ENCODE results near the gene MACROD1. TPM values are rescaled to one million over a fixed set of nuclear protein-coding genes. Genes with fewer than 3 reads are reported as not detected.

MACROD1 gene
- total RNA-seq, 4 donors from 2014 or later, result 30.6 to 45.0 (median 35.0) TPM

DNA sequence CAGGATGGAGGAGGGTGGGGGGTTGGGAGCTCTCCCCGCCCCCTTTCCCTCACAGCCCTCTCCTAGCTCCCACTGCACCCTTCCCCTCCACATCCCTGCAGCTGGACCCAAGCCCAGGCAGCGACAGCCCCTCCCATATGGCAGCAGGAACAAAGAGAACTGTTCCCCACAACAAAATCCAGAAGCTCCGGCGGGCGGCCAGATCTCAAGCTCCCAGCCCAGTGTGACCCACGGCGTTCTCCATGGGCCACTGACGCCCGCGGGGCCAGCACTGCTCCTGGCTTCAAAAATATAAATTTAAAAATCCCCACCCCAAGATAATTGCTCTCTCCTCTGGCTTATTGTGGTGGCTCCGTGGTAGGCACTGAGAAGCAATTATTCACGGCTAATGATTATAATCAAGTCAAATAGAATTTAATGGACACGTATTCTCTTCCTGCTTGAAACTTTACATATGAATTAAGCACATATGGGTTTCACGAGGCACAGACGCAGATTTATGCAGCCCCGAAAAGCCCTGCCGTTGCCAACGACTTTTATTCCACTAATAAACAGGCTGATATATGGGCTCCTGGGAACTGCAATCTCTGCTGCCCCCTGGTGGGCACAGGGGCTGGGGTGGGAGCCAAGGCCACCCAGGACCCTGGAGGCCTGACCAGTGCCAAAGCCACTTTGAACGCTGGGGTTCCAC lies 17.5 kb downstream of the MACROD1 start:
- no peaks in the 10 kb centered on the region for H3K27me3 ChIP-seq
- H3K36me3 ChIP-seq, result peaks cover 0 to 5% (median 0%) of the 10 kb centered on the region in 3 donors
- TF ChIP-seq POLR2A (IDR thresholded peaks at IDR 0.05), result no peak
- TF ChIP-seq, protein P1, sequence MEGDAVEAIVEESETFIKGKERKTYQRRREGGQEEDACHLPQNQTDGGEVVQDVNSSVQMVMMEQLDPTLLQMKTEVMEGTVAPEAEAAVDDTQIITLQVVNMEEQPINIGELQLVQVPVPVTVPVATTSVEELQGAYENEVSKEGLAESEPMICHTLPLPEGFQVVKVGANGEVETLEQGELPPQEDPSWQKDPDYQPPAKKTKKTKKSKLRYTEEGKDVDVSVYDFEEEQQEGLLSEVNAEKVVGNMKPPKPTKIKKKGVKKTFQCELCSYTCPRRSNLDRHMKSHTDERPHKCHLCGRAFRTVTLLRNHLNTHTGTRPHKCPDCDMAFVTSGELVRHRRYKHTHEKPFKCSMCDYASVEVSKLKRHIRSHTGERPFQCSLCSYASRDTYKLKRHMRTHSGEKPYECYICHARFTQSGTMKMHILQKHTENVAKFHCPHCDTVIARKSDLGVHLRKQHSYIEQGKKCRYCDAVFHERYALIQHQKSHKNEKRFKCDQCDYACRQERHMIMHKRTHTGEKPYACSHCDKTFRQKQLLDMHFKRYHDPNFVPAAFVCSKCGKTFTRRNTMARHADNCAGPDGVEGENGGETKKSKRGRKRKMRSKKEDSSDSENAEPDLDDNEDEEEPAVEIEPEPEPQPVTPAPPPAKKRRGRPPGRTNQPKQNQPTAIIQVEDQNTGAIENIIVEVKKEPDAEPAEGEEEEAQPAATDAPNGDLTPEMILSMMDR (IDR thresholded peaks at IDR 0.05), result peak; percentile 89 to 98 (median 96)
- TF ChIP-seq EP300 (IDR thresholded peaks at IDR 0.05), result peak; percentile 36 to 58
- H3K27ac ChIP-seq, result peak overlapping the region in 3 of 4 donors; percentile 37 to 83 (median 77)
- WGBS, 2 donors, result 7 to 14% methylated on average over 19 of the region's 19 CpGs
- H3K9me3 ChIP-seq, result no peaks in the 10 kb centered on the region
- H3K4me1 ChIP-seq, result peaks cover 0 to 26% (median 10%) of the 10 kb centered on the region in 4 donors
- DNase-seq (ENCODE audit: low spot score in 2 of 2), result peak; percentile 58 to 81
- H3K4me3 ChIP-seq, result peak overlapping the region; percentile 3 to 37 (median 28)

DNA sequence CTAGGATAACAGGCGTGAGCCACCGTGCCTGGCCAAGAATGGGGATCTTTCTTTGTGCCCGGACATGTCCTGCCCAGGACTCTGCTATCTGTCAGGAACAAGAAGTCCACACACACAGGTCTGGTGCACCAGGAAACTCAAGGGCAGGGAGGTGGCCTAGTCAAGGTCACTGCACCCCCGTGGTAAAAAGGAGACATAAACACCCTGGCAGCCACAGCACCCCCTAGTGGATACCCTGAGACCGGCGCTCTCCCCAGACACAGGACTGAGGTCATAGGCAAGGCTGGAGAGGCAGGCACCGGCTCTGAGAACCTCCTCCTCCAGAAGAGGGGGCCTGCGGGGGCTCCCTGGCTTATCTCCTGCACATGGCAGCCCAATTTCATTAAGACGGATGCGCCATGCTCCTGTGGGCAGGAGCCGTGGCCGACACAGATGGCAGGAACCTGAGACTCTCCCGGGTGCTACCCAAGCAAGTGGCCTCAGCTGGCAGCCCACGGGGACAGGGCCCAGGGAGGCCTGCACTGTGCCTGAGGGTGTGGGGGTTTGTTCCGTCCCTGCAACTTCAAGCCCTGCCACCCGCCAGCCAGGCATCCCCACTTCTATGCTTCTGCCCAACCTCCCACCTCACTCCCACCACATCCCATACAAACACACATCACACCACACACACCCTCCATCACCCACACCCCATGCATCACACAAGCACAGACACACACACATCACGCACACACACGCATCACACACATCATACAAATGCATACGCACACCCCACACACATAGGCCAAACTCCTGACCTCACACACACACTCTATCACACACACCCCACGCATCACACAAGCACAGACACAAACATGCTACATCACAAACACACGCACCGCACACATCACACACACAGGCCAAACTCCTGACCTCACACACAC lies 19.6 kb downstream of the MACROD1 start:
- WGBS, 2 donors, result 69 to 76% methylated on average over 16 to 22 of the region's 22 CpGs
- Histone ChIP-seq H3K27ac (no peak overlapping the region), H3K9me3 (no peaks in the 10 kb centered on the region), H3K36me3 (peaks cover 0 to 5% (median 0%) of the 10 kb centered on the region in 3 donors), H3K4me3 (no peak overlapping the region), H3K4me1 (peaks cover 0 to 18% (median 10%) of the 10 kb centered on the region in 4 donors), H3K27me3 (no peaks in the 10 kb centered on the region)
- DNase-seq (ENCODE audit: low spot score in 2 of 2), result peak in 1 of 2 donors; percentile 34
- no peak for TF ChIP-seq POLR2A (IDR thresholded peaks at IDR 0.05)
- TF ChIP-seq, protein P1 (IDR thresholded peaks at IDR 0.05), result peak; percentile 51 to 69 (median 54)

DNA sequence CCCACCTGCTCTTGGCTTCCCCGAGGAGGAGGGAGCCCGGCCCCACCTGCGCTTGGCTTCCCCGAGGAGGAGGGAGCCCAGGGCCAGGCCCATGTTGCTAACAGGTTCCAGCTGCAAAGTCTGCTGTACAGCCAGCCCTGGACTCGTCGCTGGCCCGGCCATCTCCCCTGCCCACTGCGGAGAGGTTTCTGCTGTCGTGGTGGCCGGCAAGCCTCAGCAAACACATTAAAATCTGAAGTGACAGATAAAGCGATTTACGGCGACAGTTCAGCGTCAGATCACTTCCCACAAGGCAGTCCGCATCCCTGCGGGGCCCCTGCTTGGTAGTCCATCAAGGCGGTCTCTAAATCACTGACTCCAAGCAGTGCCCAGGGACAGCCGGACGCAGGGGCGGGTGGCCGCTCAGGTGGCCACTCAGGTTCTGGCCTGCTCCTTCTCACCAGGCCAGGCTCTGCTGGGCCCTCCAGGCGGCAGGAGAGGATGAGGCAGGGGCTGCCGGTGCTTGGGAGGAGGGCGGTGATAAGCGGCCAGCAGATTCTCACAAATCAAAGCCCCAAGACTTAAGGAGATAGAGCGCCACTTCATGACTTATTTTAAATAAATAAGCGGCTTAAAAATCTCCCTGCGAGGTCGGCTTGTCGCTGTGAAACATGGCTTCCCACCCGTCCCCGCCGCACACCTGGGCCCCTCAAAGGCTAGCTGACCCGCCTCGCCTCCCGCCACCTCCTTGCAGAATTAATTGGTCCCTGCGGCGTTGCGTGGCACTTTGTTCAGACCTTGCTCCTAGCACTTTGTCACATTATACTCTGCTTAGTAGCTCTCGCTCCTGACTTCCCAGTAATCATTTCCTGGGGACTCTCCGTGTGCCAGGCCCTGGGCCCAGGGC lies 21.1 kb downstream of the MACROD1 start:
- WGBS, 2 donors, result 89 to 91% methylated on average over 35 to 41 of the region's 41 CpGs

DNA sequence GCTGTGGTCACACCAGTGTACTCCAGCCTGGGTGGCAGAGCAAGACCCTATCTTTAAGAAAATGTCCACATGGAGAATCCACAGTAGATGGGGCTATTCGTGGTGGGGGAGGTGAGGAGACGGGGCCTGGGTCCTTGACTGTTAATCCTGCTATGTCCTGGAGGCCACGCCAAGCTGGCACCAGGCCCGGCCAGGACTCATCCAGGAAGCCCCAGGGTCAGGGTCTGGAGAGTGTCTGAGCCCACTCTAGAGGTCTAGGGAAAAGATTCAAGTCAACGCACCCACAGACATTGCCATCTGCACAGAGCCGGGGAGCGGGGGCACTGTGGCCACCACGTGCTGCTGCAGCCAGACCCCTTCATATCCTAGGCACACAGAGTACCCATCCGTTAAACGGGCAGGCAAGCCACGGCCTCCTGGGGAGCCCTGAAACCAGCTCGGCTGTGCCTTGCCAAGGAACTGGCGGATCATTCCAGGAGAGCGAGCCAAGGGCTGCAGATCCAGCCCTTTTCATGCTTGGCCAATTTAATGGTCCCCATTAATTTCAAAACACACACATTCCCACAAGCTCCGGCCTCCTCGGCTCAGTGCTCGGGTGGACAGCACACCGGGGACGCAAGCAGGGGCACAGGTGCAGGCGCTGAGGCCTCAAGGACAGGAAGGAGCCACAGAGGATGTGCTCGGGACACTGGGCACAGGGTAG lies 24.7 kb downstream of the MACROD1 start:
- Histone ChIP-seq H3K36me3 (no peaks in the 10 kb centered on the region), H3K4me1 (no peaks in the 10 kb centered on the region), H3K27me3 (no peaks in the 10 kb centered on the region), H3K4me3 (no peak overlapping the region), H3K9me3 (no peaks in the 10 kb centered on the region), H3K27ac (no peak overlapping the region)
- DNase-seq (ENCODE audit: low spot score in 2 of 2), result no peak
- TF ChIP-seq EP300 (IDR thresholded peaks at IDR 0.05) (no peak), POLR2A (IDR thresholded peaks at IDR 0.05) (no peak)
- TF ChIP-seq, protein P1 (IDR thresholded peaks at IDR 0.05), result no peak
- 75 to 85% methylated on average over 17 to 21 of the region's 21 CpGs for WGBS, 2 donors

More for the DNA sequence above, 21.1 kb downstream of the MACROD1 start:
- H3K27ac ChIP-seq, result no peak overlapping the region
- no peaks in the 10 kb centered on the region for H3K9me3 ChIP-seq
- DNase-seq (ENCODE audit: low spot score in 2 of 2), result no peak
- H3K4me1 ChIP-seq, result peaks cover 0 to 17% (median 10%) of the 10 kb centered on the region in 4 donors
- H3K4me3 ChIP-seq, result no peak overlapping the region
- no peaks in the 10 kb centered on the region for H3K27me3 ChIP-seq
- no peaks in the 10 kb centered on the region for H3K36me3 ChIP-seq
- TF ChIP-seq, protein P1 (IDR thresholded peaks at IDR 0.05), result no peak
- TF ChIP-seq EP300 (IDR thresholded peaks at IDR 0.05) (no peak), POLR2A (IDR thresholded peaks at IDR 0.05) (no peak)
